Endodermal cell (in vitro differentiated cells): ENCODE data around the gene ATP6V0B. TPM values are rescaled to one million over a fixed set of nuclear protein-coding genes. Genes with fewer than 3 reads are reported as not detected.

Source experiments
- DNase-seq: peaks from one replicate; pipeline ENCODE4 v3.0.0-alpha.2; 2017
- H3K27ac ChIP-seq: 2 replicates; pipeline ENCODE4 v1.5.1; 2013; ENCODE audit warnings: mild to moderate bottlenecking, low read depth, low read length, moderate library complexity
- H3K27me3 ChIP-seq: 2 replicates; pipeline ENCODE4 v1.6.1; 2013; ENCODE audit warnings: mild to moderate bottlenecking, low read length, moderate library complexity; ENCODE audit not compliant: insufficient read depth, control insufficient read depth, poor library complexity, severe bottlenecking
- H3K36me3 ChIP-seq: 2 replicates; pipeline ENCODE4 v1.7.0; 2013; ENCODE audit warnings: mild to moderate bottlenecking, low read length, moderate library complexity; ENCODE audit not compliant: control insufficient read depth, insufficient read depth
- H3K4me1 ChIP-seq: one replicate; pipeline ENCODE4 v1.7.0; 2013; ENCODE audit warnings: low read length; ENCODE audit not compliant: control insufficient read depth, insufficient read depth
- H3K4me3 ChIP-seq: 2 replicates; pipeline ENCODE4 v1.5.1; 2013; ENCODE audit warnings: mild to moderate bottlenecking, low read length, moderate library complexity
- H3K9ac ChIP-seq: 2 replicates; pipeline ENCODE4 v1.6.1; 2013; ENCODE audit warnings: mild to moderate bottlenecking, low read length, moderate library complexity; ENCODE audit not compliant: poor library complexity, severe bottlenecking; ENCODE audit errors: extremely low read depth
- H3K9me3 ChIP-seq: 2 replicates; pipeline ENCODE4 v1.6.1; 2013; ENCODE audit warnings: mild to moderate bottlenecking, low read length, moderate library complexity; ENCODE audit not compliant: control insufficient read depth
- H3K27ac Mint-ChIP-seq: 2 replicates; pipeline ENCODE4 v1.8.0; 2020; ENCODE audit warnings: mixed read lengths
- H3K27me3 Mint-ChIP-seq: 2 replicates; pipeline ENCODE4 v1.8.0; 2021; ENCODE audit warnings: mild to moderate bottlenecking, mixed read lengths; ENCODE audit not compliant: insufficient read depth
- H3K36me3 Mint-ChIP-seq: 2 replicates; pipeline ENCODE4 v1.8.0; 2020; ENCODE audit warnings: low read depth, mixed read lengths
- H3K4me1 Mint-ChIP-seq: 2 replicates; pipeline ENCODE4 v1.8.0; 2020; ENCODE audit warnings: mixed read lengths
- H3K4me3 Mint-ChIP-seq: 2 replicates; pipeline ENCODE4 v1.8.0; 2020; ENCODE audit warnings: mild to moderate bottlenecking, moderate library complexity, mixed read lengths
- H3K9me3 Mint-ChIP-seq: 2 replicates; pipeline ENCODE4 v1.8.0; 2020; ENCODE audit warnings: mild to moderate bottlenecking, mixed read lengths
- CTCF ChIP-seq: fragments of 200-600 bp; sonication (generic); conservative IDR thresholded peaks from 2 replicates; pipeline ENCODE4 v1.5.0; 2021; ENCODE audit warnings: antibody characterized with exemption, mild to moderate bottlenecking
- WGBS, 2 experiments: methylation state at CpG; one replicate each; pipeline versions ENCODE4 v1.1.5 to v1.1.7; 2013; ENCODE audit warnings: missing lambda C conversion rate in 2 of 2, mixed read lengths in 1 of 2; ENCODE audit not compliant: insufficient coverage in 1 of 2, insufficient read length in 1 of 2; 5-methylcytosine and 5-hydroxymethylcytosine counted together
- total RNA-seq, 2 donors: library from RNA; stranded (reverse); fragmentation: NEBNext Ultra II Directional in 1 of 2; extraction: Animal tissue kit (Norgen Biotek cat#: 25700) in 1 of 2; gene quantifications; 2 replicates in 1 of 2; 3 replicates in 1 of 2; pipeline ENCODE4 v1.2.1, GENCODE V29; 2021

ATP6V0B gene
- total RNA-seq, 2 donors from 2014 or later = 108 to 116 TPM

DNA sequence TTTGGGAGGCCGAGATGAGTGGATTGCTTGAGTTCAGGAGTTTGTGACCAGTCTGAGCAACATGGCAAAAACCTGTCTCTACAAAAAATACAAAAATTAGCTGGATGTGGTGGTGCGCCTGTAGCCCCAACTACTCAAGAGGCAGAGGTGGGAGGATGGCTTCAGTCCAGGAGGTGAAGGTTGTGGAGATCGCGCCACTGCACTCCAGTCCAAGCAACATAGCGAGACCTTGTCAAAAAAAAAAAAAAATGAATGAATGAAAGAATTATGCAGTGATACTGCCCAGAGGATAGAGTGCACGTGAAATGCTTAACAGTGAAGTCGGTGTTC lies 5.4 kb upstream of the ATP6V0B start:
- TF ChIP-seq CTCF = no peak
- H3K27me3 Mint-ChIP-seq = no peaks in the 10 kb centered on the region
- whole genome bisulfite sequencing, 2 experiments = 64 to 65% methylated on average over 6 to 7 of the region's 7 CpGs
- peaks cover 17% of the 10 kb centered on the region for H3K36me3 Mint-ChIP-seq
- peaks cover 19% of the 10 kb centered on the region for H3K36me3 ChIP-seq
- H3K4me1 ChIP-seq = no peaks in the 10 kb centered on the region
- no peak for DNase-seq
- H3K9me3 Mint-ChIP-seq = no peaks in the 10 kb centered on the region
- H3K9ac ChIP-seq = no peak overlapping the region
- H3K4me3 Mint-ChIP-seq = peak overlapping the region; percentile 94
- peaks cover 9% of the 10 kb centered on the region for H3K4me1 Mint-ChIP-seq
- H3K27me3 ChIP-seq = no peaks in the 10 kb centered on the region
- H3K27ac Mint-ChIP-seq = no peak overlapping the region
- no peaks in the 10 kb centered on the region for H3K9me3 ChIP-seq
- no peak overlapping the region for H3K27ac ChIP-seq
- H3K4me3 ChIP-seq = peak overlapping the region; percentile 93

GRCh38 chr1:43969746-43970466 lies 4.9 kb upstream of the ATP6V0B start, which contains the start of gene DPH2:
Gene DPH2 (plus strand): TSS chr1:43970010. CDS start chr1:43970176, 166 bp downstream.
- DNase-seq = peak; percentile 99
- H3K4me1 Mint-ChIP-seq = peaks cover 9% of the 10 kb centered on the region
- peaks cover 17% of the 10 kb centered on the region for H3K36me3 Mint-ChIP-seq
- Histone ChIP-seq H3K9me3 (no peaks in the 10 kb centered on the region), H3K9ac (peak within 1 kb of the TSS; percentile 39), H3K4me3 (peak within 1 kb of the TSS; percentile 93), H3K27ac (no peak within 1 kb of the TSS), H3K36me3 (peaks cover 19% of the 10 kb centered on the region), H3K4me1 (no peaks in the 10 kb centered on the region), H3K27me3 (no peaks in the 10 kb centered on the region)
- no peaks in the 10 kb centered on the region for H3K27me3 Mint-ChIP-seq
- H3K9me3 Mint-ChIP-seq = no peaks in the 10 kb centered on the region
- peak within 1 kb of the TSS; percentile 94 for H3K4me3 Mint-ChIP-seq
- peak; percentile 31 for TF ChIP-seq CTCF
- H3K27ac Mint-ChIP-seq = peak within 1 kb of the TSS; percentile 82
- 0% methylated on average over 6 to 46 of the region's 47 CpGs for WGBS, 2 experiments

GRCh38 chr1:43970502-43970901 lies 4.3 kb upstream of the ATP6V0B start:
- no peaks in the 10 kb centered on the region for H3K4me1 ChIP-seq
- H3K27ac ChIP-seq = no peak overlapping the region
- no peaks in the 10 kb centered on the region for H3K9me3 Mint-ChIP-seq
- peak overlapping the region; percentile 93 for H3K4me3 ChIP-seq
- H3K9ac ChIP-seq = peak overlapping the region; percentile 39
- H3K4me3 Mint-ChIP-seq = peak overlapping the region; percentile 94
- peak overlapping the region; percentile 82 for H3K27ac Mint-ChIP-seq
- no peaks in the 10 kb centered on the region for H3K27me3 Mint-ChIP-seq
- peaks cover 19% of the 10 kb centered on the region for H3K36me3 ChIP-seq
- peaks cover 17% of the 10 kb centered on the region for H3K36me3 Mint-ChIP-seq
- 55 to 66% methylated on average over 5 of the region's 5 CpGs for WGBS, 2 experiments
- TF ChIP-seq CTCF = no peak
- H3K27me3 ChIP-seq = no peaks in the 10 kb centered on the region
- DNase-seq = no peak
- H3K9me3 ChIP-seq = no peaks in the 10 kb centered on the region
- H3K4me1 Mint-ChIP-seq = peaks cover 10% of the 10 kb centered on the region
